GM12892 (cell line): ENCODE data around the gene FAM76B.

Experiments used
- DNase-seq: peaks from one replicate; pipeline ENCODE4 v3.0.0; 2011; ENCODE audit not compliant: insufficient read length
- FAIRE-seq: peaks from 2 replicates; lab custom pipeline; 2011; peaks lifted over from hg19 to GRCh38; lab: Jason Lieb, UNC
- POLR2A ChIP-seq: IDR thresholded peaks from 2 replicates; pipeline ENCODE4 v1.6.1; 2011; ENCODE audit warnings: low read depth, low read length, control low read depth
- POLR2AphosphoS5 ChIP-seq: IDR thresholded peaks from 2 replicates; pipeline ENCODE4 v1.6.1; 2011; ENCODE audit warnings: low read depth, low read length, control low read depth
- TAF1 ChIP-seq: IDR thresholded peaks from 2 replicates; pipeline ENCODE4 v1.6.1; 2011; ENCODE audit warnings: low read depth, mild to moderate bottlenecking, control low read depth, low read length, borderline replicate concordance

The FAM76B gene

DNA sequence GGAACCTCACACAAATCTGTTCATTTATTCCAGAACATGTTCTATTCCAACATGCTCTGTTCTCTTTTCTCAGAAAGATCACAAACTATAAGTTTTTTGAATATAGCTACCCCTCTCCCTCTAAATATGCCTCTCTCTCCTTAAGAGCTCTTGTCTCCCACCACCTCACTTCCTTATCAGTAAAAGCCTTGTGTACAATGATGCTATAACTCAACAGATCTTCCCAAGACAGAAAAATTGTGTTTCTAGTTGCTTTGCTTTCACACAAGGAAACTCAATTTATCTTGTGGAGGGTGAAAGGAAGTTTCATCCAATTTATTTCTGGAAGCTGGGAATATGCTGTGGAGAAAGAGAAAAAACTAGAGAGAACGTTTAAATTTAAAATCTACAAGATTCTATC lies 64.4 kb downstream of the FAM76B start:
- FAIRE-seq = no peak
- no peak for DNase-seq
- TF ChIP-seq POLR2A = no peak
- TF ChIP-seq TAF1 = no peak
- no peak for TF ChIP-seq POLR2AphosphoS5

GRCh38 chr11:95723361-95723942 lies 66.1 kb downstream of the FAM76B start:
- TF ChIP-seq POLR2AphosphoS5 (no peak), TAF1 (no peak), POLR2A (no peak)
- FAIRE-seq (no peak), DNase-seq (no peak)

- TF ChIP-seq POLR2AphosphoS5 = no peak
- no peak for TF ChIP-seq POLR2A
- TF ChIP-seq TAF1 = no peak
- FAIRE-seq = no peak
- no peak for DNase-seq
Measured at GRCh38 chr11:95720195-95720594, 69.4 kb downstream of the FAM76B start.
